Measurements from ENCODE around the gene TIPRL.
"Not testable (repeated sequence)": the region's sequence is repeated elsewhere in the genome, so short reads cannot be mapped to it uniquely, and the experiment has no call there.

The TIPRL gene

DNA sequence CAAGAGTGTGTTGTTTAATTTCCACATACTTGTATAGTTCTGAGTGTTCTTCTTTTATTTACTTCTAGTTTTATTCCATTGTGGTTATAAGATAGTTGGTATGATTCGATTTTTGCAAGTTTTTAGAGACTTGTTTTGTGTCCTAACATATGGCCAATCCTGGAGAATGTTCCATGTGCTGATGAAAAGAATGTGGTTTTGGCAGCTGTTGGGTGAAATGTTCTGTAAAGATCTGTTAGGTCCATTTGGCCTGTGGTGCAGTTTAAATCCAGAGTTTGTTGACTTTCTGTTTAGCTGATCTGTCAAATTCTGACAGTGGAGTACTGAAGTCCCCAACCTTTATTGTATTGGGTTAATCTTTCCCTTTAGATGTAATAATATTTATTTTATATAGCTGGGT is 19.5 kb upstream of the TIPRL start:
- DNase-seq (ENCODE audit: low spot score) = no peak

DNA sequence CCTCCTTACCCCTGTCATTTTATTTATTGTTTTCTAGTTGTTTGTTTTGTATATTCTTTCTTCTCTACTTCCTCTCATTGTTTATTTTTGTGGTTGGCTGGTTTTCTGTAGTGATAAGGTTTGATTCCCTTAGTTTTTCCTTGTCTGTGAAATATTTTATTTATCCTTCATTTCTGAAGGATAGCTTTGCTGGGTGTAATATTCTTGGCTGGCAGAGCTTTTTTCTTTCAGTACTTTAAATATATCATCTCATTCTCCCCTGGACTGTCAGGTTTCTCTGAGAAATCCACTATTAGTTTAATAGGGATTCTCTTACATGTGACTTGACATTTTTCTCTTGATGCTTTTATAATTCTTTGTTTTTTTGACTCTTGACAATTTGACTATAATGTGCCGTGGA is 18.8 kb upstream of the TIPRL start:
- no peak for DNase-seq (ENCODE audit: low spot score)

DNA sequence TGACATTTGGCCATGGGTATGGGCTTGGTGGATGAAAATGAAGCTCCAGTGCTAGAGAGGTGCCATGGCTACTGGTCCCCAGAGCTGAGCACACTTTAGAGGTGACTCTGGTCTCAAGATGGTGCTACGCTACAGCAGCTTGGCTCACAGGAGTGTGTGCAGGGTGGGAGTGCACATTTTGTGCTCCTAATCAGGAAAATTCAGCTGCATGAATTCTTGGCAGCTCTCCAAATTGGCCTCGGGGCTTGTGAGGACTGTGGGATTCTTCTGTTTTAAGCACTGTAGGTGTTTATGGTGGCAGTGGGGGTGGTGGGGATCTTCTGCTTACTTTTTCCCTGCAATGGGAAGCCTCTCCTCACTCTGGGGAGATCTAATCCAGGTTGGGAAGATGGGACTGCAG is 17.3 kb upstream of the TIPRL start:
- DNase-seq (ENCODE audit: low spot score) = no peak

GRCh38 chr1:168163670-168164069 is 15.1 kb upstream of the TIPRL start:
- DNase-seq (ENCODE audit: low spot score) = no peak

- DNase-seq (ENCODE audit: low spot score) = no peak
Measured at GRCh38 chr1:168164771-168165170, 14.0 kb upstream of the TIPRL start.

GRCh38 chr1:168167806-168168205 is 11.0 kb upstream of the TIPRL start:
- no peak for DNase-seq (ENCODE audit: low spot score)

GRCh38 chr1:168170564-168171508 is 7.9 kb upstream of the TIPRL start:
- no peak for DNase-seq (ENCODE audit: low spot score)

- no peak for DNase-seq (ENCODE audit: low spot score)
Measured at GRCh38 chr1:168172250-168172915, 6.4 kb upstream of the TIPRL start.

GRCh38 chr1:168178227-168178637 is 530 bp upstream of the TIPRL start:
- no peak for DNase-seq (ENCODE audit: low spot score)

- no peak for DNase-seq (ENCODE audit: low spot score)
Measured at GRCh38 chr1:168179438-168180147, 831 bp downstream of the TIPRL start.

GRCh38 chr1:168180148-168180524 is 1.4 kb downstream of the TIPRL start:
- no peak for DNase-seq (ENCODE audit: low spot score)

GRCh38 chr1:168181063-168181720 is 2.4 kb downstream of the TIPRL start:
- not testable (repeated sequence) for DNase-seq (ENCODE audit: low spot score)

GRCh38 chr1:168187177-168187576 is 8.4 kb downstream of the TIPRL start:
- no peak for DNase-seq (ENCODE audit: low spot score)

GRCh38 chr1:168190403-168190802 is 11.6 kb downstream of the TIPRL start:
- DNase-seq (ENCODE audit: low spot score) = no peak

DNA sequence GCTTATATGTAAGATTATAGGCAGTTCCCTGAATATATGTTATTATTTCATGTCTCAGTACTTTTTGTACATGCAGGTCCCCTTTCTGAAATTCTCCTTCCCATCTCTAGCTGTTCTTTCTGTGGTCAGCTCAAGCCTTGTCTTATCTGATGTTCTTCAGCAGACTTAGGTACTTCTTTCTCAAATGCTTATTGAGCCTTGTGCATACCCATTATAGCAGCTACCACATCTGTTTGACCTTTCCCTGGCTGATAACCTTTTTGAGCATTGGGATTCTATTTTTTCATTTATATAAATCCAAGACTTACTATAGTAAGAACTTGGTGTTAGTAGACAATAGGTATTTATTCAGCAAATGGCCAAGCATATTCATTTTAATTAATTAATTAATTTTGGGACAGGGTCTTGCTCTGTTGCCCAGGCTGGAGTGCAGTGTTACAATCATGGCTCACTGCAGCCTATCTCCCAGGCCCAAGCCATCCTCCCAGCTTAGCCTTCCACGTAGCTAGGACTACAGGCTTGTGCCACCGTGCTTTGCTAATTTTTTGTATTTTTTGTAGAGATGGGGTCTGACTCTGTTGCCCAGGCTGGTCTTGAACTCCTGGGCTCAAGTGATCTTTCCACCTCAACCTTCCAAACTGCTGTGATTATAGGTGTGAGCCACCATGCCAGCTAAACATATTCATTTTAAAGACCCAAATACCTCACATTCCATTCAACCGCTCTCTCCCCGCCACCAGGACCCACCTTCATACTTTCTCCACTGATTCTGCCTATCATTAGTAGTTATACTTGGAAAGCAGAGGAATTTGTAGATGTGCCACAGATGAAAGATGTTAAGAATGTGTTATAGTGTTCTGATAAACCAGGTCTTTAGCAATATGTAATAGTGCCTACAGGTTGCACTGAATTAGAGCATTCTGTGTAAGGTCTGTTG is 16.7 kb downstream of the TIPRL start:
- DNase-seq (ENCODE audit: low spot score) = no peak

DNA sequence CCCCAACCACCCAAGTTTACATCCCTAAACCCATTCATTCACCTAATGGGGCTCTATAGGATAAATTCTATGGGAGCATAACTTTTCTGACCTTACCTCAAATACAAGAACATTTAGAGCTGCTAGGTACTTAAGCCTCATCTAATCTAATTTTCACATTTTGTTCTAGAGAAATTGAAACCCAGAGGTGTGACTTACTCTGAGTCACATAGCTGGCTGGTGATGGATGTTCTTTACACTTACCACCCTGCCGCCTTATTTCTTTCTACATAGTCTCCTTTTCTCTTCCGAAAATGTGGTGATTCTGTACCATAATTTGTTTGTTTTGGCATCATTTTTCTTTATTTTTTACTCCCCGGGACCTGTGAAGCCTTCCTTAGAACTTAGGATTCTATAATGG is 20.3 kb downstream of the TIPRL start:
- no peak for DNase-seq (ENCODE audit: low spot score)

DNA sequence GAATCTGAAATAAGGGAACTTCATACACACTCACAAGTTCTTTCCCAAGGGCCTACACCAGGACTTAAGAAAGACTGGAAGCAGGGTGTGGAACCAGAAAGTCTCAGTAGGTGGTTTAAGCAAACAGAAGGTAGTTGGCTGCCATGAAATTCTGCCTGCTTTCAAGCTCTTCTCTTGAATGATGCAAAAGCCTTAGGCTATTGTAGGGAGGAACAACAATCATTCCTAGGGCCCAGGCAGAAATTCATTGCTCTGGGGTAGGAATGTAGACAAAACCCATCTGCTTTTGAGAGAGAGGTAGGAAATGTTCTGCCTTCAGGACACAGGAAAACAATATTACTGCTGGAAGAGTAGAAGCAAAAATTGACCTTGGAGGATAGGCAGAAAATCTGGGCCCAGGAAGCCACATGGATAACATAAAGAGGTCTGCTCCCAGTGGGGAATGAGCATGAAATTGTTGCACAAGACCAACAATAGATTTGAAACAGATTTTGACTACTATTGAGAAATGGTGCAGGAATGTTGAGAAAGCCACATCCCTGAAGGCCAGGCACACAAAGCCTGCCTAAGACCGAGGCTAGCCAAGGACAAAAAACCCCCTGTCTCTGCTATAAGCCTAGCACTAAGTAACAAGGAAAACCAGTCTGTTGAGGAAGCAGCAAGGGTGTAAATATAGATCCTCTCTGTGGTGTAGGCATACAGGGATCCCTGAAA is 24.3 kb downstream of the TIPRL start:
- no peak for DNase-seq (ENCODE audit: low spot score)

DNA sequence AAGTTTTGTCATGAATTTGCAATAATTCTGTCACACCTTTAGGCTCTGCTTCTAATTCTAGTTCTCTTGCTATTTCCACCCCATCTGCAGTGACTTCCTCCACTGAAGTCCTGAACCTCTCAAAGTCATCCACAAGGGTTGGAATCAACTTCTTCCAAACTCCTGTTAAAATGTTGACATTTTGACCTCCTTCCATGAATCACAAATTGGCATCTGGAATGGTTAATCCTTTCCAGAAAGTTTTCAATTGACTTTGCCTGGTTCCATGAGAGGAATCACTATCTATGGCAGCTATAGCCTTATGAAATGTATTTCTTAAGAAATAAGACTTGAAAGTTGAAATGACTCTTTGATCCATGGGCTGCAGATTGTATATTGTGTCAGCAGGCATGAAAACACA is 27.3 kb downstream of the TIPRL start:
- no peak for DNase-seq (ENCODE audit: low spot score)

- DNase-seq (ENCODE audit: low spot score) = not testable (repeated sequence)
Measured at GRCh38 chr1:168207673-168208072, 28.9 kb downstream of the TIPRL start.

- no peak for DNase-seq (ENCODE audit: low spot score)
Measured at GRCh38 chr1:168210312-168210711, 31.6 kb downstream of the TIPRL start.

Data from CD4-positive, alpha-beta T cell treated with Interleukin-2 at 100 ng/mL for 4 hours (primary cell).